MG63 (cell line): Measurements from ENCODE around the gene DTX1. TPM values are rescaled to one million over a fixed set of nuclear protein-coding genes. Genes with fewer than 3 reads are reported as not detected.

ENCODE experiments used
- total RNA-seq: library from RNA; depleted of rRNA; stranded (reverse); fragments of >200 nt; shearing (Covaris generic); gene quantifications from 2 replicates; pipeline ENCODE4 v1.2.3, GENCODE V29; 2014; ENCODE audit warnings: low replicate concordance; rRNA removed

DTX1 gene
- total RNA-seq, 1 experiment from 2014 or later, result not detected

Other genes starting within 250 kb of the DTX1 start
- 7.8 and 10.3 TPM in 2 replicates for gene OAS1, start 149.8 kb upstream of the DTX1 start, total RNA-seq
- gene OAS3, start 118.3 kb upstream of the DTX1 start, total RNA-seq, result 8.6 and 12.5 TPM in 2 replicates
- gene OAS2, start 78.2 kb upstream of the DTX1 start, total RNA-seq, result 6.0 and 22.3 TPM in 2 replicates
- not detected in 2 replicates for gene RASAL1, start 79.0 kb downstream of the DTX1 start, total RNA-seq
- gene CFAP73, start 93.0 kb downstream of the DTX1 start, total RNA-seq, result not detected in 2 replicates
- gene DDX54, start 128.7 kb downstream of the DTX1 start, total RNA-seq, result 80.5 and 82.0 TPM in 2 replicates
- 34.4 and 38.6 TPM in 2 replicates for gene RITA1, start 129.0 kb downstream of the DTX1 start, total RNA-seq
- 3.9 and 5.4 TPM in 2 replicates for gene TPCN1, start 164.7 kb downstream of the DTX1 start, total RNA-seq